SK-N-MC (cell line): Measurements from ENCODE around the gene ARHGAP23.

Experiments
- EZH2 ChIP-seq: fragments of 200-600 bp; sonication (generic); IDR thresholded peaks from one replicate; pipeline ENCODE4 v1.6.1; 2017; ENCODE audit warnings: antibody characterized with exemption
- POLR2AphosphoS5 ChIP-seq: IDR thresholded peaks from 2 replicates; pipeline ENCODE4 v1.6.1; 2012; ENCODE audit warnings: mild to moderate bottlenecking, low read depth, low read length, borderline replicate concordance

- no peak for TF ChIP-seq EZH2
- no peak for TF ChIP-seq POLR2AphosphoS5
Observed at GRCh38 chr17:38538906-38539305, 110.6 kb downstream of the ARHGAP23 start.
